Neural cell (in vitro differentiated cells): ENCODE data around the gene NFKBIL1. TPM values are rescaled to one million over a fixed set of nuclear protein-coding genes. Genes with fewer than 3 reads are reported as not detected.

Source experiments
- H2AFZ ChIP-seq: fragments of 200-600, 300-800 bp; sonication (generic), shearing (Covaris generic); 2 replicates; pipeline ENCODE4 v1.6.0; 2014; ENCODE audit warnings: low read depth, mild to moderate bottlenecking, antibody characterized with exemption, low read length, moderate library complexity
- H3F3A ChIP-seq: fragments of 200-600 bp; shearing (Covaris generic); 2 replicates; pipeline ENCODE4 v1.6.1; 2016; ENCODE audit warnings: mild to moderate bottlenecking, moderate library complexity, mixed read lengths, antibody characterized with exemption, low read length; ENCODE audit not compliant: insufficient read depth, poor library complexity, severe bottlenecking
- H3K27ac ChIP-seq: fragments of 200-600, 300-800 bp; sonication (generic), shearing (Covaris generic); 2 replicates; pipeline ENCODE4 v1.5.1; 2014; ENCODE audit warnings: mild to moderate bottlenecking, low read length, moderate library complexity
- H3K27me3 ChIP-seq: fragments of 300-800, 200-600 bp; sonication (generic), shearing (Covaris generic); 2 replicates; pipeline ENCODE4 v1.6.0; 2014; ENCODE audit warnings: mild to moderate bottlenecking, low read depth, low read length, moderate library complexity; ENCODE audit not compliant: insufficient read depth
- H3K36me3 ChIP-seq: fragments of 300-800, 200-600 bp; sonication (generic), shearing (Covaris generic); 2 replicates; pipeline ENCODE4 v1.5.1; 2014; ENCODE audit warnings: mild to moderate bottlenecking, antibody characterized with exemption, low read length, moderate library complexity; ENCODE audit not compliant: insufficient read depth
- H3K4me2 ChIP-seq: fragments of 300-800, 200-600 bp; sonication (generic), shearing (Covaris generic); 2 replicates; pipeline ENCODE4 v1.6.0; 2014; ENCODE audit warnings: mild to moderate bottlenecking, low read length
- H3K4me3 ChIP-seq: fragments of 300-800, 200-600 bp; sonication (generic), shearing (Covaris generic); 2 replicates; pipeline ENCODE4 v1.5.1; 2014; ENCODE audit warnings: mild to moderate bottlenecking, low read length, moderate library complexity
- H3K79me2 ChIP-seq: fragments of 200-600 bp; shearing (Covaris generic); replicated peaks from 2 replicates; pipeline ENCODE4 v1.6.0; 2014; ENCODE audit warnings: mild to moderate bottlenecking, low read length, moderate library complexity; ENCODE audit not compliant: insufficient read depth
- H3K9ac ChIP-seq: fragments of 300-800, 200-600 bp; sonication (generic), shearing (Covaris generic); 2 replicates; pipeline ENCODE4 v1.6.1; 2016; ENCODE audit warnings: mild to moderate bottlenecking, low read length, mixed read lengths
- H3K9me2 ChIP-seq: fragments of 200-600 bp; shearing (Covaris generic); 2 replicates; pipeline ENCODE4 v1.6.1; 2016; ENCODE audit warnings: mild to moderate bottlenecking, low read length, mixed read lengths; ENCODE audit not compliant: insufficient read depth
- H3K9me3 ChIP-seq: fragments of 200-600, 300-800 bp; sonication (generic), shearing (Covaris generic); 2 replicates; pipeline ENCODE4 v1.6.1; 2016; ENCODE audit warnings: mild to moderate bottlenecking, mixed run types, low read length, moderate library complexity, mixed read lengths
- H4K20me1 ChIP-seq: fragments of 200-600 bp; shearing (Covaris generic); 2 replicates; pipeline ENCODE4 v1.6.1; 2016; ENCODE audit warnings: mild to moderate bottlenecking, mixed run types; ENCODE audit not compliant: insufficient read depth
- EP300 ChIP-seq: fragments of 450-650 bp; conservative IDR thresholded peaks from 2 replicates; pipeline ENCODE4 v1.6.1; 2014; ENCODE audit warnings: antibody characterized with exemption, mild to moderate bottlenecking, moderate library complexity; ENCODE audit not compliant: poor library complexity, severe bottlenecking
- EZH2 ChIP-seq: fragments of 200-600, 300-800 bp; shearing (Covaris generic), sonication (generic); IDR thresholded peaks from 2 replicates; pipeline ENCODE4 v1.6.1; 2014; ENCODE audit warnings: antibody characterized with exemption, low read length, borderline replicate concordance, mild to moderate bottlenecking; ENCODE audit not compliant: insufficient read depth, poor library complexity, severe bottlenecking
- MXI1 ChIP-seq: fragments of 450-650 bp; conservative IDR thresholded peaks from 2 replicates; pipeline ENCODE4 v1.6.1; 2014; ENCODE audit warnings: antibody characterized with exemption, mild to moderate bottlenecking; ENCODE audit not compliant: poor library complexity, severe bottlenecking
- POLR2AphosphoS5 ChIP-seq: IDR thresholded peaks from 2 replicates; pipeline ENCODE4 v1.6.1; 2012
- RAD21 ChIP-seq: fragments of 450-650 bp; conservative IDR thresholded peaks from 2 replicates; pipeline ENCODE4 v1.6.1; 2014; ENCODE audit warnings: antibody characterized with exemption, mild to moderate bottlenecking, moderate library complexity
- SMC3 ChIP-seq: fragments of 450-650 bp; conservative IDR thresholded peaks from 2 replicates; pipeline ENCODE4 v1.6.1; 2014; ENCODE audit warnings: antibody characterized with exemption, mild to moderate bottlenecking, moderate library complexity; ENCODE audit not compliant: poor library complexity
- TAF1 ChIP-seq: IDR thresholded peaks from 2 replicates; pipeline ENCODE4 v1.6.1; 2012; ENCODE audit warnings: low read depth
- polyA plus RNA-seq: library from polyadenylated mRNA; depleted of rRNA; stranded (reverse); fragments of >200 nt; gene quantifications from 2 replicates; pipeline ENCODE4 v1.2.3, GENCODE V29; 2014
- TF ChIP-seq, protein P1 (sequence below): IDR thresholded peaks from 2 replicates; pipeline ENCODE4 v1.6.1; 2012; ENCODE audit warnings: borderline replicate concordance
- TF ChIP-seq, protein P2 (sequence below): fragments of 450-650 bp; IDR thresholded peaks from 2 replicates; pipeline ENCODE4 v1.5.1; 2014; ENCODE audit warnings: antibody characterized with exemption, mild to moderate bottlenecking, moderate library complexity; ENCODE audit not compliant: poor library complexity, severe bottlenecking

The NFKBIL1 gene
- polyA plus RNA-seq, 1 donor from 2014 or later, result 88.7 TPM

DNA sequence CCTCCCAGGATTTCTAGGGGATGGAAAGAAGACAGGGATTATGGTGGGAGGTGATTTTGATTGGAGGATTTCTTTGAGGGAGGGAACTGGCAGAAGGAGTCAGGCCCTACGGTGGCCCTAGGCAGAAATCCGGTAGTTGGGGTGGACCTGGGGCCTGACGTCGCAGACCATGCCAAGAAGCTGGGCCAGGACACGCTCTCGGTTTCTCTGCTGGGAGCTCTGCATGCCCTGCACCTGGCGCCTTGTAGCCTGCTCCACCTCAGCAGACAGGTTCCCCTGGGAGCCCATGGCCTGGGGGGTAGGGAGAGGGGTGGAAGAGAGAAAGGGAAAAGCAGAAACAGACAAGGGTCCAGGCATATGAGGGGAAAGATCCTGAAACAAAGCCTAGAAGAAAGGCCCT lies 2.1 kb upstream of the NFKBIL1 start:
- Histone ChIP-seq H3K9me3 (no peaks in the 10 kb centered on the region), H3K79me2 (peaks cover 61% of the 10 kb centered on the region), H3K9ac (peak overlapping the region; percentile 80), H3K27ac (peak overlapping the region; percentile 93), H3K36me3 (peaks cover 7% of the 10 kb centered on the region), H3K27me3 (no peaks in the 10 kb centered on the region), H3F3A (no peaks in the 10 kb centered on the region), H3K4me2 (peak overlapping the region; percentile 74), H3K4me3 (peak overlapping the region; percentile 69), H2AFZ (no peak overlapping the region), H4K20me1 (peaks cover 7% of the 10 kb centered on the region), H3K9me2 (no peaks in the 10 kb centered on the region)
- TF ChIP-seq EP300 (no peak), RAD21 (no peak), SMC3 (no peak), TAF1 (no peak), POLR2AphosphoS5 (no peak), MXI1 (no peak), EZH2 (no peak)
- TF ChIP-seq, protein P1, sequence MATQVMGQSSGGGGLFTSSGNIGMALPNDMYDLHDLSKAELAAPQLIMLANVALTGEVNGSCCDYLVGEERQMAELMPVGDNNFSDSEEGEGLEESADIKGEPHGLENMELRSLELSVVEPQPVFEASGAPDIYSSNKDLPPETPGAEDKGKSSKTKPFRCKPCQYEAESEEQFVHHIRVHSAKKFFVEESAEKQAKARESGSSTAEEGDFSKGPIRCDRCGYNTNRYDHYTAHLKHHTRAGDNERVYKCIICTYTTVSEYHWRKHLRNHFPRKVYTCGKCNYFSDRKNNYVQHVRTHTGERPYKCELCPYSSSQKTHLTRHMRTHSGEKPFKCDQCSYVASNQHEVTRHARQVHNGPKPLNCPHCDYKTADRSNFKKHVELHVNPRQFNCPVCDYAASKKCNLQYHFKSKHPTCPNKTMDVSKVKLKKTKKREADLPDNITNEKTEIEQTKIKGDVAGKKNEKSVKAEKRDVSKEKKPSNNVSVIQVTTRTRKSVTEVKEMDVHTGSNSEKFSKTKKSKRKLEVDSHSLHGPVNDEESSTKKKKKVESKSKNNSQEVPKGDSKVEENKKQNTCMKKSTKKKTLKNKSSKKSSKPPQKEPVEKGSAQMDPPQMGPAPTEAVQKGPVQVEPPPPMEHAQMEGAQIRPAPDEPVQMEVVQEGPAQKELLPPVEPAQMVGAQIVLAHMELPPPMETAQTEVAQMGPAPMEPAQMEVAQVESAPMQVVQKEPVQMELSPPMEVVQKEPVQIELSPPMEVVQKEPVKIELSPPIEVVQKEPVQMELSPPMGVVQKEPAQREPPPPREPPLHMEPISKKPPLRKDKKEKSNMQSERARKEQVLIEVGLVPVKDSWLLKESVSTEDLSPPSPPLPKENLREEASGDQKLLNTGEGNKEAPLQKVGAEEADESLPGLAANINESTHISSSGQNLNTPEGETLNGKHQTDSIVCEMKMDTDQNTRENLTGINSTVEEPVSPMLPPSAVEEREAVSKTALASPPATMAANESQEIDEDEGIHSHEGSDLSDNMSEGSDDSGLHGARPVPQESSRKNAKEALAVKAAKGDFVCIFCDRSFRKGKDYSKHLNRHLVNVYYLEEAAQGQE, result no peak
- TF ChIP-seq, protein P2, sequence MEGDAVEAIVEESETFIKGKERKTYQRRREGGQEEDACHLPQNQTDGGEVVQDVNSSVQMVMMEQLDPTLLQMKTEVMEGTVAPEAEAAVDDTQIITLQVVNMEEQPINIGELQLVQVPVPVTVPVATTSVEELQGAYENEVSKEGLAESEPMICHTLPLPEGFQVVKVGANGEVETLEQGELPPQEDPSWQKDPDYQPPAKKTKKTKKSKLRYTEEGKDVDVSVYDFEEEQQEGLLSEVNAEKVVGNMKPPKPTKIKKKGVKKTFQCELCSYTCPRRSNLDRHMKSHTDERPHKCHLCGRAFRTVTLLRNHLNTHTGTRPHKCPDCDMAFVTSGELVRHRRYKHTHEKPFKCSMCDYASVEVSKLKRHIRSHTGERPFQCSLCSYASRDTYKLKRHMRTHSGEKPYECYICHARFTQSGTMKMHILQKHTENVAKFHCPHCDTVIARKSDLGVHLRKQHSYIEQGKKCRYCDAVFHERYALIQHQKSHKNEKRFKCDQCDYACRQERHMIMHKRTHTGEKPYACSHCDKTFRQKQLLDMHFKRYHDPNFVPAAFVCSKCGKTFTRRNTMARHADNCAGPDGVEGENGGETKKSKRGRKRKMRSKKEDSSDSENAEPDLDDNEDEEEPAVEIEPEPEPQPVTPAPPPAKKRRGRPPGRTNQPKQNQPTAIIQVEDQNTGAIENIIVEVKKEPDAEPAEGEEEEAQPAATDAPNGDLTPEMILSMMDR, result no peak

GRCh38 chr6:31546339-31546957 lies 960 bp upstream of the NFKBIL1 start, which contains the start of gene ATP6V1G2:
Gene ATP6V1G2, minus strand, starts transcription at chr6:31546608. Its CDS starts 49 bp downstream, at chr6:31546559.
- H4K20me1 ChIP-seq, result no peaks in the 10 kb centered on the region
- peak within 1 kb of the TSS; percentile 80 for H3K9ac ChIP-seq
- H3K27me3 ChIP-seq, result no peaks in the 10 kb centered on the region
- peak within 1 kb of the TSS; percentile 53 for H2AFZ ChIP-seq
- peak; percentile 94 for TF ChIP-seq SMC3
- peak; percentile 44 for TF ChIP-seq TAF1
- TF ChIP-seq, protein P1, result no peak
- TF ChIP-seq, protein P2, result peak; percentile 100
- peak; percentile 77 for TF ChIP-seq POLR2AphosphoS5
- TF ChIP-seq MXI1, result peak; percentile 79
- no peak for TF ChIP-seq EZH2
- TF ChIP-seq RAD21, result peak; percentile 100
- peak; percentile 66 for TF ChIP-seq EP300
- peak within 1 kb of the TSS; percentile 74 for H3K4me2 ChIP-seq
- H3K27ac ChIP-seq, result peak within 1 kb of the TSS; percentile 93
- peaks cover 7% of the 10 kb centered on the region for H3K36me3 ChIP-seq
- H3K79me2 ChIP-seq, result peaks cover 50% of the 10 kb centered on the region
- H3K4me3 ChIP-seq, result peak within 1 kb of the TSS; percentile 69
- no peaks in the 10 kb centered on the region for H3K9me2 ChIP-seq
- H3F3A ChIP-seq, result no peaks in the 10 kb centered on the region
- H3K9me3 ChIP-seq, result no peaks in the 10 kb centered on the region
